ENCODE results near the gene WNT5B.

GRCh38 chr12:1645819-1646218 lies 16.8 kb downstream of the WNT5B start:
- TF ChIP-seq POLR2A (IDR thresholded peaks at IDR 0.05; ENCODE audit: low read depth, low read length) (no peak), TAF1 (IDR thresholded peaks at IDR 0.05; ENCODE audit: low read depth, low read length) (no peak), PAX5 (IDR thresholded peaks at IDR 0.05; ENCODE audit: insufficient read depth, low read length, severe bottlenecking) (no peak), POLR2AphosphoS5 (IDR thresholded peaks at IDR 0.05; ENCODE audit: low read depth, low read length) (no peak)

Measured in GM12891 (cell line).